Activated CD8-positive, alpha-beta T cell treated with anti-CD3 and anti-CD28 coated beads for 36 hours (primary cell): ENCODE data around the gene SNRPA1. TPM values are rescaled to one million over a fixed set of nuclear protein-coding genes. Genes with fewer than 3 reads are reported as not detected.
A peak's percentile ranks its signal among the peaks of the same experiment; 100 is the strongest.

Source experiments
- ATAC-seq: fragments of 200-7000 bp; cut with Tn5 transposase; one replicate; pipeline ENCODE4 v1.10.0; 2021; ENCODE audit warnings: mild to moderate bottlenecking, moderate library complexity
- CTCF ChIA-PET: fragments of 350-600 bp; sonication (Branson Sonifier 250); formaldehyde crosslinking; loops from one replicate; lab custom pipeline; 2021; ENCODE audit warnings: antibody characterized with exemption; lab: Charles Lee
- POLR2A ChIA-PET: fragments of 350-600 bp; sonication (Branson Sonifier 250); formaldehyde crosslinking; loops from one replicate; lab custom pipeline; 2021; ENCODE audit warnings: antibody characterized with exemption; lab: Charles Lee
- DNase-seq: peaks from one replicate; pipeline ENCODE4 v3.0.0-alpha.2; 2020
- H3K27ac Mint-ChIP-seq: one replicate; pipeline ENCODE4 v1.8.0; 2021; ENCODE audit warnings: mild to moderate bottlenecking, mixed read lengths
- H3K27me3 Mint-ChIP-seq: one replicate; pipeline ENCODE4 v1.8.0; 2021; ENCODE audit warnings: mixed read lengths
- H3K36me3 Mint-ChIP-seq: one replicate; pipeline ENCODE4 v1.8.0; 2021; ENCODE audit warnings: low read depth, mixed read lengths
- H3K4me1 Mint-ChIP-seq: one replicate; pipeline ENCODE4 v1.8.0; 2021; ENCODE audit warnings: low read depth, mixed read lengths
- H3K4me3 Mint-ChIP-seq: one replicate; pipeline ENCODE4 v1.8.0; 2021; ENCODE audit warnings: mild to moderate bottlenecking, moderate library complexity, mixed read lengths
- H3K9me3 Mint-ChIP-seq: one replicate; pipeline ENCODE4 v1.8.0; 2021; ENCODE audit warnings: mixed read lengths
- intact Hi-C: fragments of 100-400 bp; cut with micrococcal nuclease; formaldehyde crosslinking; loops from one replicate; pipeline ENCODE4 v1.10.0; 2022
- total RNA-seq, 2 experiments: library from RNA; stranded (reverse); gene quantifications; one replicate each; pipeline ENCODE4 v1.2.3, GENCODE V29; 2021
- TF ChIP-seq, protein P1 (sequence below): fragments of 200-600 bp; IDR thresholded peaks from one replicate; pipeline ENCODE4 v1.8.0; 2022; ENCODE audit warnings: antibody characterized with exemption, mild to moderate bottlenecking

SNRPA1 gene
- total RNA-seq, 2 experiments from 2014 or later: 243 to 249 TPM

DNA sequence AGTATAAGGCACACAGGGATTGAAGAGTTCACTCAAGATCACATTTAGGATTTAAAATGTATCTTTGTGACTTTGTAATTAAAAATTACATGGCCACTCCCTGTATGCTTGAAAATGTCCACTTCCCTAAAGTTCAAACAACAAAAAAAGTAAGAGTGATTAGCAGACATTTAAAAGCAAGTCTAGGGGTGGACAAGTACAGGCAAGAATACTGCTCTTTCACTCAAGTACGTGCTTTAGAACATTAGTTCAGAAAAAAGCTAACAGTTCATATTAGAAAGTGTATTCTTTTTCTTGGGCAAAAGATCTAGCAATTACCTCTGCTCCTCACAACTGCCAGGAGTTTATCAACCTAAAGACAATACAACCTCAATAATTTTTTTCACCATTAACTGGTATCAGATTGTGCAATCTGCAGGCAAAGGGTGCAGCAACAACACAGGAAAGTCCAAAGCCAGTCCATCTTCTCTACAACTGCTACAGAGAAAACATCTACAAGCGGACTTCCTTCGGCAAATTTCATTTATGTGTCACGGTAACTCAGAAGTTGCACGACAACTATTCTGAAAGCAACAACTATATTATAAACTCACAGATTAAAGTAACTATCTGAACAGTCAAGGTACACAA lies 61.3 kb downstream of the SNRPA1 start:
- peak overlapping the region; percentile 3 for H3K27ac Mint-ChIP-seq
- CTCF ChIA-PET: no interaction called here
- TF ChIP-seq, protein P1, sequence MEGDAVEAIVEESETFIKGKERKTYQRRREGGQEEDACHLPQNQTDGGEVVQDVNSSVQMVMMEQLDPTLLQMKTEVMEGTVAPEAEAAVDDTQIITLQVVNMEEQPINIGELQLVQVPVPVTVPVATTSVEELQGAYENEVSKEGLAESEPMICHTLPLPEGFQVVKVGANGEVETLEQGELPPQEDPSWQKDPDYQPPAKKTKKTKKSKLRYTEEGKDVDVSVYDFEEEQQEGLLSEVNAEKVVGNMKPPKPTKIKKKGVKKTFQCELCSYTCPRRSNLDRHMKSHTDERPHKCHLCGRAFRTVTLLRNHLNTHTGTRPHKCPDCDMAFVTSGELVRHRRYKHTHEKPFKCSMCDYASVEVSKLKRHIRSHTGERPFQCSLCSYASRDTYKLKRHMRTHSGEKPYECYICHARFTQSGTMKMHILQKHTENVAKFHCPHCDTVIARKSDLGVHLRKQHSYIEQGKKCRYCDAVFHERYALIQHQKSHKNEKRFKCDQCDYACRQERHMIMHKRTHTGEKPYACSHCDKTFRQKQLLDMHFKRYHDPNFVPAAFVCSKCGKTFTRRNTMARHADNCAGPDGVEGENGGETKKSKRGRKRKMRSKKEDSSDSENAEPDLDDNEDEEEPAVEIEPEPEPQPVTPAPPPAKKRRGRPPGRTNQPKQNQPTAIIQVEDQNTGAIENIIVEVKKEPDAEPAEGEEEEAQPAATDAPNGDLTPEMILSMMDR: no peak
- peaks cover 63% of the 10 kb centered on the region for H3K4me1 Mint-ChIP-seq
- H3K27me3 Mint-ChIP-seq: no peaks in the 10 kb centered on the region
- peaks cover 5% of the 10 kb centered on the region for H3K9me3 Mint-ChIP-seq
- POLR2A ChIA-PET: no interaction called here
- H3K36me3 Mint-ChIP-seq: peaks cover 72% of the 10 kb centered on the region
- no peak overlapping the region for H3K4me3 Mint-ChIP-seq
- no peak for DNase-seq
- no peak for ATAC-seq
- intact Hi-C loops: no loop called here

DNA sequence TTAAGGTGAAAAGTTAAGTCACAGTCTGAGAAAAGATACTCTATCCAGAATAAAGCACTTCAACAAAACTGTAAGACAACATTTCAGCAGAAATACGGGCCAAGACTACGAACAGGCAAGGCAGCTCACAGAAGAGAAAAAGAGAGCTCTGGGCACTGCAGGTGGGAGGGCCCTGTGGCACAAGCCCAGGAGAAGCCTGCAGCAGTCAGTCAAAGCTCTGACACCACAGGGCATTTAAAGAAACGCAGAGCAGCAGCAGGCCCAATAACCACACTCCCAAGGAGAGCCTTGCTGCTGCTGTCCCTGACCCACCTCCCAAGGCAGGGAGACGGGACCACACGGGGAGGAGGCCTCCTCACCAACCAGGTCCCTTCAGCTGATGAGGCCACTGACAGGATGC lies 62.4 kb downstream of the SNRPA1 start:
- peaks cover 64% of the 10 kb centered on the region for H3K4me1 Mint-ChIP-seq
- TF ChIP-seq, protein P1: no peak

More for the DNA sequence above, 62.4 kb downstream of the SNRPA1 start:
- DNase-seq: no peak
- Mint-ChIP-seq H3K9me3 (peaks cover 14% of the 10 kb centered on the region), H3K27ac (no peak overlapping the region), H3K27me3 (no peaks in the 10 kb centered on the region), H3K36me3 (peaks cover 78% of the 10 kb centered on the region), H3K4me3 (no peak overlapping the region)
- CTCF ChIA-PET: interaction anchor here (1.7 to 1.8 kb wide), 2 partner anchors 12 to 26 kb away, joined by 4 to 5 read pairs; no protein-coding TSS in a partner anchor
- intact Hi-C loops: no loop called here
- no peak for ATAC-seq
- POLR2A ChIA-PET: interaction anchor here (0.8 to 1.8 kb wide), 2 partner anchors 10 to 11 kb away, joined by 3 to 4 read pairs; no protein-coding TSS in a partner anchor

Other genes starting within 250 kb of the SNRPA1 start
- gene CHSY1, start 43.2 kb downstream of the SNRPA1 start, total RNA-seq: 10 to 100 TPM; 57.9 to 58.3 TPM
- 10 to 100 TPM; 18.8 to 21.6 TPM for gene SELENOS, start 17.8 kb downstream of the SNRPA1 start, total RNA-seq
- 1 to 10 TPM; 2.7 to 3.0 TPM for gene PCSK6, start 194.5 kb upstream of the SNRPA1 start, total RNA-seq